ENCODE measurements around the gene CFAP99.

The CFAP99 gene

GRCh38 chr4:2412885-2413716, 5.7 kb upstream of the CFAP99 start:
- DNase-seq: peak; percentile 99

DNA sequence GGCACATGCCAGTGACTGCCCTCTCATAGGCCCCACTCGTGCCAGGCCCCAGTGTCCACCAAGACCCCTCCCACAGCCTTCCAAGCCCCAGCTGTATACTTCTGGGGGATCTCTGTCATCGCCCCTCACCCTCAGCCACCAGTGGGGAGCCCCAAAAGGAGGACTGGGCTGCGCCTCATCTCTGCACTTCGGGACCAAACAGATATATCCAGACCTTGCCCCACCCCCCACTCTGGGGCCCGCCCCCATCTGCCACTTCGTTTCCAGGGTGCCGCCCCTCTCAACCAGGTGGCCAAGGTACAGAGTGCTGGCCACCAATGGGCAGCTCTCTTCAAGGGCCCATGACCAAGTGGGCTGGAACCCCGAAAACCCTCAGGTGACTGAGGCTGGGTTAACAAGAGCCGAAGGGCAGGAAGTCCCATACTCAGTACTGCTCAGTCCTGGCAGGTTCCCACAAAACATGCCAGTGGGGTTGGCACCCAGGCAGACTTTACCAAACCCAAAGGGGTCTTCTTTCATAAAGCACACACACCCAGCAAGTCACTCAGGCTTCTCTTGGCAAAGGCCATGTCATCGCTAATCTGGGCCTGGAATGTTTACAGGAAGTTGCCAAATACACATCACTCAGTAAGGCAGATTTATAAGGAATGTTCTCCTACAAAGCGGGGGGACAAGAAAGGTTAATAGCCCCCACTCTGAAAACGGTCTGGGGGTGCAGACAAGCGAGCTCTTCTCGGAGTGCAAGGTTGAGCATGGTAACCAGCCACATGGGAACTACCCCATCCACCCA, 4.7 kb upstream of the CFAP99 start:
- DNase-seq: no peak

- DNase-seq: no peak
Observed at GRCh38 chr4:2415213-2415612, 3.5 kb upstream of the CFAP99 start.

GRCh38 chr4:2415881-2416563, 2.7 kb upstream of the CFAP99 start:
- no peak for DNase-seq

- no peak for DNase-seq
Observed at GRCh38 chr4:2416564-2417225, 2.1 kb upstream of the CFAP99 start.

DNA sequence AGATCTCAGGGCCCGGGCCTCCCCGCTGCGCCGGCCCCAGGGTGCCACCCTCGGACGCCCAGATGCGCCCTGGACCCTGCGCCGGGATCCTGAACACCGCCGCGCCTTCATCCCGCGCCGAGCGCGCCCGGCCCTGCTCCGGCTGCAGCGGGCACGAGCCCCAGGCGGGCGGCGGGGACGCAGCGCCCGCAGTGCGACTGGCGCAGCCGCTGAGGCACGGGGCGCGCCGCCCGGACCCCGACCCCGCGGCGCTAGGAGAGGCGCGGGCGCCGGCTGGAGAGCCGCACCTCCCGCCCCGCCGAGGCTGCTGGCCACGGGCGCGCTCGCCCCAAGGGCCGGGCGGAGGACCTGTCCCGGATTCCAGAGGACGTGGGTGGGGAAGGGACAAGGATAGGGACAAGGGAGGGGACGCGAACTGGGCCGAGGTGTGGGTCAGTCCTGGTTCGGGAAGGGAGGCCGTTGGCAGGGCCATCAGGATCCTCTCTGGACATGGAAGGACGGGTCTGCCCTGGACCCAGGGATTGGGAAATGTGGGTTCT, 1.5 kb upstream of the CFAP99 start:
- no peak for DNase-seq

- DNase-seq: no peak
Observed at GRCh38 chr4:2417765-2418649, 748 bp upstream of the CFAP99 start, which contains the start of gene ZFYVE28. Gene ZFYVE28 (minus strand): TSS chr4:2418645. CDS start chr4:2418323, 322 bp downstream.

GRCh38 chr4:2419814-2420213, 1.1 kb downstream of the CFAP99 start:
- no peak for DNase-seq

DNA sequence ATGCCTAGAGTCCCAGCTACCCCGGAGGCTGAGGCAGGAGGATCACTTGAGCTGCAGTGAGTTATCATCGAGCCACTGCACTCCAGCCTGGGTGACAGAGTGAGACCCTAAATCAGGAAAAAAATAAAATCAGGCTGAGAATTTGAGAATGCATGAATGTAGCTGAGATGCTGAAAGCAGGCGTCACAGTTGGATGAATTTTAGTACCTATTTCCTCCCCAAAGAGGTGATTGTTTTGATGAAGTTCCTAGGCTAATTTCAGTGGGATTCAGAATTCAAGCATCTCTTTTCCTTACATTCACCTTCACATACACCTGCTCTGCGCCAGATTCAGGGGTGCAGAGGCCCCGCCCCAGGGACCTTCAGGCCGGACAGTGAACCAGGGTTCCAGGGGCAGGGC, 3.2 kb downstream of the CFAP99 start:
- DNase-seq: no peak

DNA sequence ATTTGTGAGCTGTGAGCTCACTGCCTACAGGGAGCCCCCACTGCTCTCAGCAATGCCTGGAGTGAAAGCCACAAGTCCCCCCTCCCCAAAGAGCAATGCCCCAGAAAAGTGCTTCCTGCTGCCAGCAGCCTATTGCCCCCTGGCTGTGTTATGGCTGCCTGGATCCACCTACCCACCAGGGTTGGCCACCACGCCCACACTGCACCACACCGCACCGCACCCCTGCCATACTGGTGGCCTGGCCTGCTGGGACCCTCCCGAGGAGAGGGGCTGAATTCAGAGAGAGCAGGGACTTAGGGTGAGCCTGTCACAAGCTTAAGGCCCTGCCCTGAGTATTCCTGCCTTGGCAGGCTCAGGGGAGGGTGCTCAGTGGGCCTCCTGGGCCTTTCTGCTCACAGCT, 4.3 kb downstream of the CFAP99 start:
- DNase-seq: no peak

DNA sequence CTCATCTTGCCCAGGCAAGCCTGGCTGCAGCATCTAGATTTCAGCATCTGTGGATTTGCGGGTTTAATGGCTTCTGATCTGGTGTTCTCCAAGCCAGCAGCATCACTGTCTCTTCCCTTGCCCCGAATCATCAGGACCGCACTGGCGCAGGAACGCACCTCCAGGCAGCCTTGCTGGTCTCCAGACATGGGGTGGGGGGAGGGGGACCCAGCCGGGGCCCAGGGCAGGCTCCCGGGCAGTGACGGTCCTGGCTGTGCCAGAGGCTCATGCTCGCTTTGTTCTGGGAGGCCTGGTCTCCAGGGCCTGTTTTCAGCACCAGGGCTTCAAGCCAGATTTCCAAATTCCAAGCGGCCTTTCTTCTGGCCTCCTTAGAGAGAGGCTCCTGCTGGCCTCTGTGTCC, 4.9 kb downstream of the CFAP99 start:
- no peak for DNase-seq

- DNase-seq: no peak
Observed at GRCh38 chr4:2424581-2424980, 5.8 kb downstream of the CFAP99 start.

DNA sequence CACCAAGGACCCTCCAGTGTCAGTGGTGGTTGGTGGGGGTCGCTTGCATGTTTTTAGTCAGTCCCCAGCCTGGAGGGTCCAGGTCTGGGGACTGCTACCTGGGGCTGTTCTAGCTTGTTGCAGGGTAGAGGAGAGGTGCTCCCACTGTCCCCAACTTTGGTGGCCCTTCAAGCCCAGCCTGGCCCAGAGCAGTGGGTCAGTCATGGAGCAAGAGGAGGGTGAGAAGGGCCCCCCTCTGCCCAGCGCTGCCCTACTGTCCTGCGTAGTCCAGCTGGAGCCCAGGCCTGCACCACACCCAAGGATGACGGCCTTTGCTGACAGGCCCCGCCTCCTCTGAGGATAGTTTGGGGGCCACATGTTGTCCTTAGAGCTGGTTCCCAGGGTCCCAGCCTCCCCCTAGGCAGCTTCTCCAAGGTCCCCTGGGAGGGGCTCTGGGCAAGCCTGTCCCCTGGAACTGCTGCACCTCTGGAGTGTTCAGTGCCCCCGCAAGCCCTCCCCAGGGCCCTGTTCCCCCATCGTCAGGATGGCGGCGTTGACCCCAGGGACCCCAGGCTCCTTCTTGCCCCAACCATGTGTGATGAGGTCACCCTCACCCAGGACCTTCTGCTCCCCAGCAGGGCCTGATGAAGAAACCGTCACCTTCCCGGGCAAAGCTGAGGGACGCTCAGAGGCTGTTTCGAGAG, 6.8 kb downstream of the CFAP99 start:
- DNase-seq: no peak

DNA sequence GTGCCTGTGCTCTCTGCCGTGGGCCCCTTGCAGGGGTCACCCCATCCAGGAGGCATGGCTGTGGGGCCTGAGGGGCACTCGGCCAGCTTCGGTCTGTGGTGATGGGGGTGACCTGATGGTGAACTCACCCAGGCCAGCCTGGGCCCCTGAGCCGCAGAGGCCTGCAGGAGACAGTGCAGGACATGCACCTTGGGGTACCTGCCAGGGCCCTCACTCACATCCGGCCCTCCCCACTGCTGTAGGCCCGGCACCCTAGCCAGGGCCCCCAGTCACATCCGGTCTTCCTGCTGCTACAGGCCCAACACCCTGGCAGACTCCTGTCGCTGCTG, 7.3 kb downstream of the CFAP99 start:
- no peak for DNase-seq

DNA sequence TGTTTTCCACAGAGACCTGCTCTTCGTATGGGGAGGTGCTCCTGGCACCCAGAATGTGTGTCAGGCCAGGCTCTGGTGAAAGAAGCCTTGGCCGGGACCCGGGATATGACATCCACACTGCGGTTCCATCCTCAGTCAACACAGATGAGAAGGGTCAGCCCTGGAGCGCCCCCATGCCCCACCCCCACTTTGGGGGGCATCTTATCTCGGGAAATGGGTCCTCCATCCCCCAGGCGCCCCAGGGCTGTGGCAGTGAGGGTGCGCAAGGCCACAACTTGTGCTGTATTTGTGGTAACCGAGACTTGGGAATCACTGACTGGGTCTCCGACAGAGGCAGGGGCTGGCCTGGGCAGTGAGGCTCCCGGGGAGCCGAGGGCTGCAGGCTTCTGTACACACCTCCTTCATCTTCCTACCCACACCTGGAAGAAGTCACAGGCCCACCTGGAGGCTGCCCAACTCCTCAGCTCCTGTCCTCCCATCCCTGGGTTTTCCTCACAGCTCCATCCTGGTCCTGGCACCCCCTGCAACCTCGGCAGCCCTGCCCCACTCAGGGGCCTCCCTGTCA, 8.0 kb downstream of the CFAP99 start:
- no peak for DNase-seq

GRCh38 chr4:2427383-2428334, 8.9 kb downstream of the CFAP99 start:
- no peak for DNase-seq

GRCh38 chr4:2428496-2429213, 9.9 kb downstream of the CFAP99 start:
- no peak for DNase-seq

GRCh38 chr4:2429945-2430757, 11.4 kb downstream of the CFAP99 start:
- peak; percentile 10 for DNase-seq

Measured in GF-D8 (cell line).